Vagina (tissue), 2 donors: ENCODE results near the gene RAPGEF4.

Experiments used
- POLR2A ChIP-seq, 2 donors: fragments of 450-650 bp; IDR thresholded peaks; one replicate each; pipeline ENCODE4 v1.6.1; 2017; ENCODE audit warnings: antibody characterized with exemption in 2 of 2, mild to moderate bottlenecking in 2 of 2, moderate library complexity in 2 of 2
- POLR2AphosphoS5 ChIP-seq, 2 donors: sonication (generic); formaldehyde crosslinking; IDR thresholded peaks; one replicate each; pipeline ENCODE4 v1.9.0; 2017; ENCODE audit warnings: antibody characterized with exemption in 2 of 2, mild to moderate bottlenecking in 2 of 2, low read depth in 1 of 2; ENCODE audit not compliant: insufficient read depth in 1 of 2
- TF ChIP-seq, protein P1 (sequence below), 3 experiments: fragments of 450-650 bp in 2 of 3; fragments of 200-600 bp in 1 of 3; sonication (generic) in 1 of 3; IDR thresholded peaks; one replicate each; pipeline ENCODE4 v1.5.1; 2017 to 2019; ENCODE audit warnings: antibody characterized with exemption in 3 of 3, mild to moderate bottlenecking in 2 of 3, moderate library complexity in 2 of 3

DNA sequence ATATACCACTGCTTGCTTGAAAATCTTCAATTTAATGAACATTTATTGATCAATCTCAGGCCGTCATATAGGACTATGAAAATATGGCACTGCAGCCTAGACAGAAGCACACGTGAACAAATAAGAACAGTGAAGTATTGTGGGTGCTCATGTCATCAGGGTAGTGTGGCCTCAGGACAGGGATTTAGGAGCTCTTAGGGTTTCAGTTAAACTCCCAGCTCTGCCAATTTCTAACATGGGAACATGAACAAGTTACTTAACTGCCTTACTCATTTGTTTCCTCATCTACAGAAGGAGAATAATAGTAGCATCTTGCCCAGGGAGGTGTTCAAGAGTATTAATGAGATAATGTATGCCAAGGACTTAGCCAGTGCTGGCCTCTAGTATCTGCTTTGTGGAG, 194.0 kb downstream of the RAPGEF4 start:
- TF ChIP-seq, protein P1, sequence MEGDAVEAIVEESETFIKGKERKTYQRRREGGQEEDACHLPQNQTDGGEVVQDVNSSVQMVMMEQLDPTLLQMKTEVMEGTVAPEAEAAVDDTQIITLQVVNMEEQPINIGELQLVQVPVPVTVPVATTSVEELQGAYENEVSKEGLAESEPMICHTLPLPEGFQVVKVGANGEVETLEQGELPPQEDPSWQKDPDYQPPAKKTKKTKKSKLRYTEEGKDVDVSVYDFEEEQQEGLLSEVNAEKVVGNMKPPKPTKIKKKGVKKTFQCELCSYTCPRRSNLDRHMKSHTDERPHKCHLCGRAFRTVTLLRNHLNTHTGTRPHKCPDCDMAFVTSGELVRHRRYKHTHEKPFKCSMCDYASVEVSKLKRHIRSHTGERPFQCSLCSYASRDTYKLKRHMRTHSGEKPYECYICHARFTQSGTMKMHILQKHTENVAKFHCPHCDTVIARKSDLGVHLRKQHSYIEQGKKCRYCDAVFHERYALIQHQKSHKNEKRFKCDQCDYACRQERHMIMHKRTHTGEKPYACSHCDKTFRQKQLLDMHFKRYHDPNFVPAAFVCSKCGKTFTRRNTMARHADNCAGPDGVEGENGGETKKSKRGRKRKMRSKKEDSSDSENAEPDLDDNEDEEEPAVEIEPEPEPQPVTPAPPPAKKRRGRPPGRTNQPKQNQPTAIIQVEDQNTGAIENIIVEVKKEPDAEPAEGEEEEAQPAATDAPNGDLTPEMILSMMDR (IDR thresholded peaks at IDR 0.05): no peak
- TF ChIP-seq POLR2A (IDR thresholded peaks at IDR 0.05): no peak
- TF ChIP-seq POLR2AphosphoS5 (IDR thresholded peaks at IDR 0.05; ENCODE audit: insufficient read depth in 1 of 2, low read depth in 1 of 2): no peak
